ENCODE results near the gene MYO5A.
"Not testable (repeated sequence)": the region's sequence is repeated elsewhere in the genome, so short reads cannot be mapped to it uniquely, and the experiment has no call there.

Gene MYO5A

GRCh38 chr15:52556524-52557273 lies 28.0 kb upstream of the MYO5A start:
- TF ChIP-seq TCF4 (CRISPR knock-in tag; IDR thresholded peaks at IDR 0.05; ENCODE audit: borderline replicate concordance) = no peak
- TF ChIP-seq CREB5 (CRISPR knock-in tag; IDR thresholded peaks at IDR 0.05; ENCODE audit: low read depth) = no peak
- TF ChIP-seq ZNF70 (CRISPR knock-in tag; IDR thresholded peaks at IDR 0.05) = no peak
- TF ChIP-seq GLIS3 (CRISPR knock-in tag; IDR thresholded peaks at IDR 0.05) = no peak
- TF ChIP-seq PPARA (CRISPR knock-in tag; IDR thresholded peaks at IDR 0.05; ENCODE audit: borderline replicate concordance) = no peak
- no peak for TF ChIP-seq ISL1 (CRISPR knock-in tag; IDR thresholded peaks at IDR 0.05)
- TF ChIP-seq ZNF565 (CRISPR knock-in tag; conservative IDR thresholded peaks at IDR 0.05; ENCODE audit: low read depth) = no peak
- no peak for TF ChIP-seq OSR1 (CRISPR knock-in tag; IDR thresholded peaks at IDR 0.05)
- TF ChIP-seq ZFP3 (CRISPR knock-in tag; IDR thresholded peaks at IDR 0.05) = no peak
- TF ChIP-seq CSRNP3 (CRISPR knock-in tag; IDR thresholded peaks at IDR 0.05) = no peak
- no peak for TF ChIP-seq SNAI2 (CRISPR knock-in tag; IDR thresholded peaks at IDR 0.05)
- no peak for TF ChIP-seq POU6F1 (CRISPR knock-in tag; IDR thresholded peaks at IDR 0.05; ENCODE audit: borderline replicate concordance, low read depth)
- no peak for TF ChIP-seq ZNF8 (CRISPR knock-in tag; IDR thresholded peaks at IDR 0.05)
- TF ChIP-seq ARNTL (CRISPR knock-in tag; IDR thresholded peaks at IDR 0.05; ENCODE audit: borderline replicate concordance, low read depth) = no peak
- no peak for TF ChIP-seq CSDC2 (CRISPR knock-in tag; IDR thresholded peaks at IDR 0.05)
- no peak for ATAC-seq

- TF ChIP-seq TOX (CRISPR knock-in tag; IDR thresholded peaks at IDR 0.05; ENCODE audit: borderline replicate concordance) (no peak), CSRNP3 (CRISPR knock-in tag; IDR thresholded peaks at IDR 0.05) (no peak), ISL1 (CRISPR knock-in tag; IDR thresholded peaks at IDR 0.05) (no peak), TCF4 (CRISPR knock-in tag; IDR thresholded peaks at IDR 0.05; ENCODE audit: borderline replicate concordance) (no peak), GLIS3 (CRISPR knock-in tag; IDR thresholded peaks at IDR 0.05) (no peak), TSHZ2 (CRISPR knock-in tag; IDR thresholded peaks at IDR 0.05) (no peak)
- ATAC-seq = no peak
Measured at GRCh38 chr15:52552303-52552702, 23.6 kb upstream of the MYO5A start.

- TF ChIP-seq ZNF565 (CRISPR knock-in tag; conservative IDR thresholded peaks at IDR 0.05; ENCODE audit: low read depth) (no peak), BACH2 (CRISPR knock-in tag; IDR thresholded peaks at IDR 0.05; ENCODE audit: borderline replicate concordance) (no peak), ZC3H10 (CRISPR knock-in tag; IDR thresholded peaks at IDR 0.05) (no peak), CSRNP3 (CRISPR knock-in tag; IDR thresholded peaks at IDR 0.05) (no peak), ZFP3 (CRISPR knock-in tag; IDR thresholded peaks at IDR 0.05) (no peak), ISL1 (CRISPR knock-in tag; IDR thresholded peaks at IDR 0.05) (no peak), CREB5 (CRISPR knock-in tag; IDR thresholded peaks at IDR 0.05; ENCODE audit: low read depth) (no peak), ZFP30 (CRISPR knock-in tag; IDR thresholded peaks at IDR 0.05) (no peak), OSR1 (CRISPR knock-in tag; IDR thresholded peaks at IDR 0.05) (no peak), GLIS3 (CRISPR knock-in tag; IDR thresholded peaks at IDR 0.05) (no peak), ZNF8 (CRISPR knock-in tag; IDR thresholded peaks at IDR 0.05) (no peak), RARB (CRISPR knock-in tag; IDR thresholded peaks at IDR 0.05) (no peak), SNAI2 (CRISPR knock-in tag; IDR thresholded peaks at IDR 0.05) (no peak)
- no peak for ATAC-seq
Measured at GRCh38 chr15:52551762-52552161, 23.1 kb upstream of the MYO5A start.

- not testable (repeated sequence) for ATAC-seq
Measured at GRCh38 chr15:52551186-52551585, 22.5 kb upstream of the MYO5A start.
